HG02798 (cell line): ENCODE measurements around the gene DIAPH2.

Experiments
- ATAC-seq: cut with Tn5 transposase; IDR thresholded peaks from one replicate; pipeline ENCODE4 v1.9.1; 2021; ENCODE audit warnings: mild to moderate bottlenecking; ENCODE audit not compliant: unreplicated experiment, poor library complexity

The DIAPH2 gene

DNA sequence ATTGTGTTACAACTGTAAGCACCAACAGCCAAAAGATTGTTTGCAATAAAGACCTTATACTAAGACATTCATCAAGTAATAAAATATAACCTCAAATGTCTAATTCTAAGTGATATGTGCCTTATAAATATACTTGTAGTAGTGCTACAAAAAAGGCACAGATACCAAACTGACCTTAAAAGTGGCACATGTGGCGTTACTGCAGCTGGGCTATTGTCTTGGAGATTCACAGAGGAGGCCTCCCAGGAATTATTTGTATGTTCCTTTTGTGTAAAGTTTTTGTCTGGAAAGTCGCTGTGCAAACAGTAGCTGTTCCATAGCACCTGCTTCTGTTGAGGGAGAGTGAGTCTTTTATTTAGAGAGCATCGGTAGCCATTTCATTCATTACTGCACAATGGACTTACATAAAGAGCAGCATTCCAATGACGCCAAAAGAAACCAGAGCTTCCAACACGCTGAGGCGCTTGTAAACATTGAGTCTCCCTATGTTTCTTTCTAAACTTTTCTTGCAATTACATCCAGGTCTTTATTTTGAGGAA, 342.8 kb downstream of the DIAPH2 start:
- ATAC-seq: no peak

DNA sequence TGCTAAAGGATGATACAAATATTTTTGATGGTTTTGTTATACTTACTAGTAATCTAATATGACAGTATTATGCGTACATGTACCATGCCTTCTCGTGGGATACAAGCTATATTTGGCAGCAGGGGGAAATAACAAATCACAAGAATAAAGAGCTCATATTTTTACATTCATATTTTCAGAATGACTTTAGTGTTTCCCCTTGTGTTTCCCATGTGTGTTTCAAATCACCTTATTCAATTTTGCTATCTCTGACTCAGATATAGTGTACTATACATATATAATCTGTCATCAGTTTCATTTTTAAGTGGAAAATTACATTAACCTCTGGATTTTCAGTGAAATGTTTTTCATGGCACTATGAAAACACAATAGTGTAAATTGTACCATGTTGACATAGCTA, 345.8 kb downstream of the DIAPH2 start:
- ATAC-seq: no peak

DNA sequence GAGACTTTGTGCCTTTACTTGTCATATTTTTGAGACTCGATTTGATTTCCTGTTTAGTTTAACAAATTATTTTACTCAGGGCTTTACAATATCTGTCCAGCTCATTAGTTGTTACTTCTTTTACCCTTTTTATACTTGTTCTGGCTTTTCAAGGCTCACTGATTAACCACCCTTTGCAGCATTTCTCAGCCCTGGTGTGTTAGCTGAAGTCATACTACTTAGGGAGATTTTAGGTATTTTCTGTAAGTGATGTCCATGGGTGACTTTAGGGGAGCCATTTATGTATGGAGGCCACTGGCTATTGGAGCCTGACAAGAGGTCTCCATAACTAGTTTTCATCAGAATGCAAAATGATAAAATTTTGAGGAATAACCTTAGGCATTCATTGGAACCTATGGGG, 346.3 kb downstream of the DIAPH2 start:
- no peak for ATAC-seq

- ATAC-seq: peak; percentile 95
Measured at GRCh38 chrX:97039363-97040029, 354.9 kb downstream of the DIAPH2 start.

DNA sequence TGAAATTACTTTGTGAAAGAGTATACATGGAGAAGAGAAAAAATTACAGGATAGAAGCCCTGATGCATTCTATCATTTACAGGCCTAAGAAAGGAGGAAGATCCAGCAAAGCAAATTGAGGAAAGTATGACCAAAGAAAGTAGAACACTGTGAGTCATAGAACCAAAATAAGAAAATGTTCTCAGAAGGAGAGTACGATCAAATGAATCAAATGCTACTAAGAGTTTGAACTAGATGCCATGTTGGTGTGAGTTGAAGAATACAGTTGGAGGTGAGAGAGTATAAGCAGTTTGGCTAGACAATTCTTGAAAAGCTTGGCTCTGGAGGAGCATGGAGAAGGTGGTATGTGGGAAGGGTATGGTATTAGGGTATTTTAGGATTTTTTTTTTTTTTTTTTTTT, 360.8 kb downstream of the DIAPH2 start:
- ATAC-seq: no peak

DNA sequence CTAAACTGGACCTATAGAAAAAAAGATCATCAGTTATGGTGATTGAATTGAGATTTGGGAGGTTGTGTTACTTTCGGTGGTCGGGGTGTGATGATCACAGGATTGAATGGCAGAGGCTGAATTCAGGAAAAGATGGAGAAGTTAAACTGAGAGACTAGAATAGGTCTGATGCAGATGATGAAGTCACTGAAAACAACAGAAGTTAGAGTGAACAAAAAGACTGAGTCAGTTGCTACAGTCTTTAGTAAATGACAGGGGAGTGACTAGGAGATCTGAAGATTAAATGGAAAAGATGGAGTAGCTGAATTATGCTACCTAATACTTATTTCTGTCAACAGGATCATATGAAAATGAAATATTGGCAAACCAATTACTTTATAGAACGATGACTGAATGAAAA, 362.2 kb downstream of the DIAPH2 start:
- no peak for ATAC-seq

DNA sequence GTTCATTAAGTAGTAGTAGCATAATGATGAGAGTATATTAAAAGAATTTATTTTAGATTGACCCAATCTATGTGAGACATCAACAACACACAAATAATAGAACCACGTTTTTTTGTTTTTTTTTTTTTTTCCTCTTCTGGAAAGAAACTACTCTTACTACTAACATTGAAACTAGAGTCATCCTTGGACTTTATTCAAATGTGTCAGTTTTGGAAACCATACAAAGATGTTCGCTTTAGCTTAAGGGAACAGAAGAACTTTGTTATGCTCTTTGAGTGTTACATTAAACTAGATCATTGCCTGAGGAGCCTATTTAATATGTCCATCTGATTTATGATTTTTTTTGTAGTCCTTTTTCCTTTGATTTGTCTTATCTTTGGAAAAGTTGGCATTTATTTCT, 365.8 kb downstream of the DIAPH2 start:
- no peak for ATAC-seq

DNA sequence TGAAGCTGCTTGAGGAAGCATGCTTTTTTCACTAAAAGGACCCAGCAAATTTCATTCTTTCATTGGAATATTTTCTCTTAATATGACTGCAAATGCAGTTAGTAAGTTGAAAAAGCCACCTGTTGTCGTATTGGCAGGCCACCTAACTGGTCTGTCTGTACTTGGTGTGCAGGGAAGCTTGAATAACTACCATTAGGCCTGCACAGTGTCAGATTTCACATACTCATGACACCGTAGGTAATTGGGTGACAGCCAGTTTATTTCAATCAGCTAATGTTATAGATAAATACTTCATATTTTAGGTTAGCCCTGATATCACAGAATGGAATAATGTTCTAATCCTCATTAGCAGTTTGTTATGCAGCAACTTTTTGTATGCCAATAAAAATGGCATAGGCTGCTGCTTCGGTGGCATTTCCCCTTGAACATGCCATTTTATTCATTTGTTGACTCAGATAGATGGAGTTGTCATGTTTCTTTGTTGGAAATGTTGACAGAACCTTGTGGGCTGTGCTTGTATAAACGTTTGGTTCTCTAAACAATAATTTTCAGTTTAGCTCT, 372.8 kb downstream of the DIAPH2 start:
- no peak for ATAC-seq

DNA sequence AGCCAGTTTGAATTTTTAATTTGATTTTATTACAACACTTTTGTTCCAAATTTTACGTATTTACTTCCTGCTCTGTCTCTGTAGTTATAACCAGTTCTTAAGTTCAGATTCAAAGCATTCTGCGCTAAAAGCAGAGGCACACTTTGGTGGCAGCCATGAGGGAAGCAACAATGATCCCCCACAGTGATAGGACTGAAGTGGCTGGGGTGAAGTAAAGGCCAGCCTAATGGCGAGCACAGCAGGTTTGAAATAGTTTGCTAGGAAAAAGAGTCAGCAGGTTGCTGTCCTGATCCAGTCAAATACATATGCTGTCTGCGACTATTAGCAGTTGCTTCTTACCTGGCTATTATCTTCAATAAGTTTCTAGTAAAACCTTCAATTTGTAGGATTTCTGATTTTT, 375.4 kb downstream of the DIAPH2 start:
- ATAC-seq: no peak

- ATAC-seq: no peak
Measured at GRCh38 chrX:97065066-97065465, 380.4 kb downstream of the DIAPH2 start.

- no peak for ATAC-seq
Measured at GRCh38 chrX:97065973-97066372, 381.3 kb downstream of the DIAPH2 start.

- no peak for ATAC-seq
Measured at GRCh38 chrX:97066381-97066780, 381.7 kb downstream of the DIAPH2 start.

- no peak for ATAC-seq
Measured at GRCh38 chrX:97070346-97070745, 385.7 kb downstream of the DIAPH2 start.

GRCh38 chrX:97074400-97074799, 389.8 kb downstream of the DIAPH2 start:
- ATAC-seq: no peak

GRCh38 chrX:97089116-97089515, 404.5 kb downstream of the DIAPH2 start:
- no peak for ATAC-seq

GRCh38 chrX:97096385-97096784, 411.7 kb downstream of the DIAPH2 start:
- ATAC-seq: no peak

DNA sequence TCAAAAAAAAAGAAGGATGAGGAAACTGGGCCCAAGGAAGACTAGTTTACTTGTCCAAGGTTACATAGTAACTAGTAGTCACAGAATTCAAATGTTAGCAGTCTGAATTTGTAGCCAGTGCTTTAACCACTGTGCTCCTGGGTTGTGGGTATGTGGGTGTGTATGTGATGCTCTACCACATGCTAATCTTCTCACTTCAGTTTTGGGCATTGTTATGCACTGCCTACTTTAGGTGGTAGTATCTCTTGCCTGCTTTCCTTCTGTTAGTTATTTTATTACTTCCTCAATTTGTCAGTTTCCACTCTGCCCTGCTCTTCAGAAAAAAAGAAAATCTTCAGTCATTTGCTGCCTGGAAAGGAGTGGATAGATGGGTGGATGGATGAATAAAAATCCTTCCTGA, 418.3 kb downstream of the DIAPH2 start:
- no peak for ATAC-seq

DNA sequence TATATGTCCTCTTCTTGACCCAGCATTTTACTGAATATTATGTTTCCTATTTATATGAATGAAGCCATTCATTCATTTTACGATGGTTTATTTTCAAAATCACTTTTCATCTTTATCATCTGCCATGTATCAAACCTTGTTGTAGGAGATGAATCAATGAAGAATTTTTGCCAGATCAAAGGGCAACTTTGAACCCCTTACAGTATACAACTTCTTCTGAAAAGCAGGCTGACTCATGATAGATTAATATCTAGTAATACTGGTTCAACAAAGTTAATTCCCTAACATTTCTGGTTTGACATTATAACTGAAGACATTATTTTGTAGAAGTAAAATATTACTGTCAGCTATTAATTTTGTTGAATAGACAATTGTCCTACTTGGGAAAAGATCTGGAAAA, 425.1 kb downstream of the DIAPH2 start:
- no peak for ATAC-seq

DNA sequence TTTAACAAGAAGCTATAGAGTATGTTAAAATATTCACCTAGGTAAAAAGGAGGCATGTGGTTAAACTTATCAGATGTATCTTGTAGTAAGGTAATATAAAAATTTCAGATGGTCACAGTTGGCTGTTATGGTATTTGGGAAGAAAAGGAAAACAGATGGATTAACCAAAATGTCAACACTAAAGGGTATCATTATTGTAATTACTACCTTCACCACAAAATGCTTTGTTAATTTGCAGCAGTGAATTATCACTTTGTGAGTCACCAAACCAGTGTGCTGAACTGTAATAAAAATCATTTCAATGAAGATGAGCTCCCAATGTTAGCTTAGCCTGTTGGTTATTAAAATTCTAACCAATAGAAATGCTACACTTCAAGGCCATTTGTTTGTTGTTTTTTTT, 432.9 kb downstream of the DIAPH2 start:
- ATAC-seq: no peak

DNA sequence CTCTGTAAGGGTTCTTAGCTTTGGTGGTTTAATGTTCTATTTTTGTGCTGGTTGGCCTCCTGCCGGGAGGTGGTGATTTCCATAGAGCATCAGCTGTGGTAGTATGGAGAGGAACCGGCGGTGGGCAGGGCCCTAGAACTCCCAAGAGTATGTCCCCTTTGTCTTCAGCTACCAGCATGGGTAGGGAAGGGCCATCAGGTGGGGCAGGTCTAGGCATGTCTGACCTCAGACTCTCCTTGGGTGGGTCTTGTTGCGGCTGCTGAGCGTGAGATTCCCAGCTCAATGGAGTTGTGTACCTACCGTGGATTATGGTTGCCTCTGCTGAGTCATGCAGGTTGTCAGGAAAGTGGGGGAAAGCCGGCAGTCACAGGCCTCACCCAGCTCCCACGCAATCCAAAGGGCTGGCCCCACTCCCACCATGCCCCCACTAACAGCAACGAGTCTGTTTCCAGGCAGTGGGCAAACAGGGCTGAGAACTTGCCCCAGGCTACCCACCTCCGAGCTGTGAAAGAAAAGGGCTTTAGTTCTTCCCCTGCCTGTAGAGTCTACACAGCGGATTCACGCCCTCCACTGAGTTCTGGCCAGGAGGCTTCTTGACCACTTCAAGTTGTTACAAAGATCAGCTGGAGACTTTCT, 434.9 kb downstream of the DIAPH2 start:
- no peak for ATAC-seq

- no peak for ATAC-seq
Measured at GRCh38 chrX:97123001-97123400, 438.4 kb downstream of the DIAPH2 start.

DNA sequence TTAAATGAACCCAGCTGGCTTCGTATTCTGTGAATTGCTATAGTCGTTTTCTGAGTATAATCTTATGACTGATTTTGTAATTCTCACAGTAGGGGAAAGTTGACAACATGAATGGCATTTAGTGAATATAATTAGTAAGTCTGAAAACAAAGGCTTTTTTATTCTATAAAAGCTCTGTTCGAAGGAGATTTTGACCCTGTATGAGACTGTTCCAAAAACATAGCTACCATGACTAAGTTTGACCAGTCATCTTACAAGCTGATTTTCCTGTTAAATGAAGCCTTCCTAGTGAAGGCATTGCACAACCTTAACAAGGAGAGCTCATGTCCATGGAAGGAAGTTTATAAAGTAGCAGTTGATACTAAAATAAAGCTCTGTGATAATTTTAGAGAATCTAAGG, 441.4 kb downstream of the DIAPH2 start:
- no peak for ATAC-seq
